ENCODE measurements around the gene KIFAP3. TPM values are rescaled to one million over a fixed set of nuclear protein-coding genes. Genes with fewer than 3 reads are reported as not detected.
"Not testable (repeated sequence)": the region's sequence is repeated elsewhere in the genome, so short reads cannot be mapped to it uniquely, and the experiment has no call there.

The KIFAP3 gene
- total and polyA plus RNA-seq, 2 of the 8 experiments (the other 6 are each of a cell fraction or from before 2014, with no cell fraction given), result 1.3 to 3.2 TPM

DNA sequence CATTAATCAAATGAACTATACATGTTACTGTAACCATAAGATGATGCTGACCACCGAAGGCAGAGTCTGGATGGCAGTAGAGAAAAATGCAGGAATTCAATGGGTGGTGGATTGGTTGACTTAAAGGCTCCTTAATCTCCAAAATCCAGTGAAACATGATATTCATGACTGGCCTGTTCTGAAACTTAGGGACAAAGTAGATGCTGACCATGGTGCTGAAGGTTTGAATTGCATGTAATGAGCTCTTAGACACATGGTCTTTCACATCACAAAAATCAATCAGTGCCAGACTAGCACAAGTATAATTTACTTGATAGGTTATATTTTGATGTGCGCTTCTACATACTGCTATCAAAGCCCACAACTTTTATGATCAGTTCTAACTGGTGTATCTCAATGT is 40.4 kb upstream of the KIFAP3 start (continued):
- TF ChIP-seq, protein P1, sequence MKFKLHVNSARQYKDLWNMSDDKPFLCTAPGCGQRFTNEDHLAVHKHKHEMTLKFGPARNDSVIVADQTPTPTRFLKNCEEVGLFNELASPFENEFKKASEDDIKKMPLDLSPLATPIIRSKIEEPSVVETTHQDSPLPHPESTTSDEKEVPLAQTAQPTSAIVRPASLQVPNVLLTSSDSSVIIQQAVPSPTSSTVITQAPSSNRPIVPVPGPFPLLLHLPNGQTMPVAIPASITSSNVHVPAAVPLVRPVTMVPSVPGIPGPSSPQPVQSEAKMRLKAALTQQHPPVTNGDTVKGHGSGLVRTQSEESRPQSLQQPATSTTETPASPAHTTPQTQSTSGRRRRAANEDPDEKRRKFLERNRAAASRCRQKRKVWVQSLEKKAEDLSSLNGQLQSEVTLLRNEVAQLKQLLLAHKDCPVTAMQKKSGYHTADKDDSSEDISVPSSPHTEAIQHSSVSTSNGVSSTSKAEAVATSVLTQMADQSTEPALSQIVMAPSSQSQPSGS (IDR thresholded peaks at IDR 0.05; ENCODE audit: low read length), result no peak
- TF ChIP-seq BCL11A (IDR thresholded peaks at IDR 0.05; ENCODE audit: low read depth in 2 of 2, low read length in 2 of 2) (no peak), RXRA (IDR thresholded peaks at IDR 0.05; ENCODE audit: insufficient read depth, low read depth, low read length) (no peak), EGR1 (IDR thresholded peaks at IDR 0.05; ENCODE audit: borderline replicate concordance, low read depth, low read length) (no peak), TCF12 (IDR thresholded peaks at IDR 0.05; ENCODE audit: low read depth, low read length) (no peak), YY1 (IDR thresholded peaks at IDR 0.05; ENCODE audit: low read depth, low read length) (no peak), KDM1A (IDR thresholded peaks at IDR 0.05; ENCODE audit: borderline replicate concordance, low read length) (no peak)

DNA sequence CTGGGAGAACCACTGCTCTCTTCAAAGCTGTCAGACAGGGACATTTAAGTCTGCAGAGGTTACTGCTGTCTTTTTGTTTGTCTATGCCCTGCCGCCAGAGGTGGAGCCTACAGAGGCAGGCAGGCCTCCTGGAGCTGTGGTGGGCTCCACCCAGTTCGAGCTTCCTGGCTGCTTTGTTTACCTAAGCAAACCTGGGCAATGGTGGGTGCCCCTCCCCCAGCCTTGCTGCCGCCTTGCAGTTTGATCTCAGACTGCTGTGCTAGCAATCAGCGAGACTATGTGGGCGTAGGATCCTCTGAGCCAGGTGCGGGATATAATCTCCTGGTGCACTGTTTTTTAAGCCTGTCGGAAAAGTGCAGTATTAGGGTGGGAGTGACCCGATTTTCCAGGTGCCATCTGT is 38.6 kb upstream of the KIFAP3 start:
- H3K27ac ChIP-seq (ENCODE audit: low read depth, low read length); POLR2A ChIA-PET (ENCODE audit: partially characterized antibody); H3K9ac ChIP-seq (replicated peaks in 1 of 4; ENCODE audit: extremely low read depth in 1 of 4, low read depth in 3 of 4, low read length in 3 of 4); H3K27me3 ChIP-seq (replicated peaks in 1 of 4; ENCODE audit: control insufficient read depth in 3 of 4, extremely low read depth in 1 of 4, insufficient read depth in 3 of 4, low read length in 3 of 4); H3K4me1 ChIP-seq (replicated peaks in 1 of 4; ENCODE audit: control insufficient read depth in 3 of 4, insufficient read depth in 4 of 4, low read length in 3 of 4); H3K18ac ChIP-seq (ENCODE audit: extremely low read depth, low read length); H2AFZ ChIP-seq (ENCODE audit: low read length); H3K23ac ChIP-seq (ENCODE audit: insufficient read length); H2BK12ac ChIP-seq (ENCODE audit: low read depth, low read length); CTCF ChIA-PET (ENCODE audit: partially characterized antibody); H4K8ac ChIP-seq (ENCODE audit: extremely low read depth, insufficient read depth, low read length); H4K20me1 ChIP-seq (replicated peaks in 1 of 2; ENCODE audit: control insufficient read depth in 1 of 2, insufficient read depth in 2 of 2, low read length in 2 of 2); H2BK20ac ChIP-seq (ENCODE audit: low read length); H2BK5ac ChIP-seq (ENCODE audit: low read depth, low read length); H3K36me3 ChIP-seq (ENCODE audit: control insufficient read depth in 2 of 4, insufficient read depth in 4 of 4, low read length in 3 of 4); H2BK15ac ChIP-seq (ENCODE audit: low read length); H4K91ac ChIP-seq (replicated peaks; ENCODE audit: insufficient read length, low read length); H4K5ac ChIP-seq (ENCODE audit: insufficient read length, low read depth, low read length); H2BK120ac ChIP-seq (replicated peaks; ENCODE audit: low read depth, low read length); H3K4ac ChIP-seq (replicated peaks; ENCODE audit: insufficient read length, low read depth, low read length); H3K56ac ChIP-seq (replicated peaks; ENCODE audit: insufficient read length, low read depth, low read length); H3K79me1 ChIP-seq (ENCODE audit: low read depth, low read length); H3K79me2 ChIP-seq (ENCODE audit: control insufficient read depth in 1 of 2, insufficient read depth in 2 of 2, low read length in 2 of 2); H3K4me2 ChIP-seq (ENCODE audit: insufficient read depth in 1 of 2, low read depth in 2 of 2, low read length in 2 of 2); FAIRE-seq; H3K4me3 ChIP-seq (ENCODE audit: extremely low read depth in 1 of 4, insufficient read depth in 2 of 4, low read depth in 3 of 4, low read length in 4 of 4); H3K14ac ChIP-seq (ENCODE audit: insufficient read length); H2AK5ac ChIP-seq (ENCODE audit: low read depth, low read length); H3K23me2 ChIP-seq (ENCODE audit: low read depth, low read length); DNase-seq (ENCODE audit: low read depth in 1 of 2, low spot score in 2 of 2): not testable (repeated sequence)
- 91% methylated on average over 7 of the region's 8 CpGs; no CpG with 5 or more reads in 1 of the 2 experiments for whole genome bisulfite sequencing, 2 experiments (ENCODE audit: extremely low coverage in 1 of 2, insufficient coverage in 1 of 2, insufficient read length in 1 of 2, insufficient replicate concordance in 2 of 2, low coverage in 1 of 2, low lambda C conversion rate in 2 of 2, missing lambda C conversion rate in 1 of 2)
- peaks cover 8 to 22% of the 10 kb centered on the region in 2 experiments for H3K9me3 ChIP-seq (ENCODE audit: insufficient read depth in 2 of 2, low read depth in 1 of 2, low read length in 1 of 2)

Data from H1 (cell line).